Uterus (tissue), 2 donors: ENCODE measurements around the gene CCM2.
"Not testable (repeated sequence)": the region's sequence is repeated elsewhere in the genome, so short reads cannot be mapped to it uniquely, and the experiment has no call there.

Experiments used
- POLR2A ChIP-seq, 2 donors: fragments of 450-650 bp; IDR thresholded peaks; one replicate each; pipeline ENCODE4 v1.6.1; 2016; ENCODE audit warnings: antibody characterized with exemption in 2 of 2, mild to moderate bottlenecking in 1 of 2, moderate library complexity in 1 of 2
- TF ChIP-seq, protein P1 (sequence below), 4 experiments: fragments of 200-600 bp in 2 of 4; fragments of 450-650 bp in 2 of 4; sonication (generic) in 2 of 4; IDR thresholded peaks; one replicate each; pipeline ENCODE4 v1.5.1; 2016 to 2019; ENCODE audit warnings: antibody characterized with exemption in 4 of 4, mild to moderate bottlenecking in 2 of 4, moderate library complexity in 1 of 4

DNA sequence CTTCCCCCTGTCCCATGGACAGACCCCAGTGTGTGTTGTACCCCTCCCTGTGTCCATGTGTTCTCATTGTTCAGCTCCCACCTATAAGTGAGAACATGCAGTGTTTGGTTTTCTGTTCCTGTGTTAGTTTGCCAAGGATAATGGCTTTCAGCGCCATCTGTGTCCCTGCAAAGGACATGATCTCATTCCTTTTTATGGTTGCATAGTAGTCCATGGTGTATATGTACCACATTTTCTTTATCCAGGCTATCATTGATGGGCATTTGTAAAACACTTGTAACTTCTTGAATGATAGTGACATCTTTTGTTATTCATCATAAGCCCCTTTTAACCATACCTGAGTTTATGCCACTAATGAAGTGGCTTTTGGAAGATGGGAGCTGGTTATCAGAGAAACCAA, 114.3 kb downstream of the CCM2 start:
- TF ChIP-seq, protein P1, sequence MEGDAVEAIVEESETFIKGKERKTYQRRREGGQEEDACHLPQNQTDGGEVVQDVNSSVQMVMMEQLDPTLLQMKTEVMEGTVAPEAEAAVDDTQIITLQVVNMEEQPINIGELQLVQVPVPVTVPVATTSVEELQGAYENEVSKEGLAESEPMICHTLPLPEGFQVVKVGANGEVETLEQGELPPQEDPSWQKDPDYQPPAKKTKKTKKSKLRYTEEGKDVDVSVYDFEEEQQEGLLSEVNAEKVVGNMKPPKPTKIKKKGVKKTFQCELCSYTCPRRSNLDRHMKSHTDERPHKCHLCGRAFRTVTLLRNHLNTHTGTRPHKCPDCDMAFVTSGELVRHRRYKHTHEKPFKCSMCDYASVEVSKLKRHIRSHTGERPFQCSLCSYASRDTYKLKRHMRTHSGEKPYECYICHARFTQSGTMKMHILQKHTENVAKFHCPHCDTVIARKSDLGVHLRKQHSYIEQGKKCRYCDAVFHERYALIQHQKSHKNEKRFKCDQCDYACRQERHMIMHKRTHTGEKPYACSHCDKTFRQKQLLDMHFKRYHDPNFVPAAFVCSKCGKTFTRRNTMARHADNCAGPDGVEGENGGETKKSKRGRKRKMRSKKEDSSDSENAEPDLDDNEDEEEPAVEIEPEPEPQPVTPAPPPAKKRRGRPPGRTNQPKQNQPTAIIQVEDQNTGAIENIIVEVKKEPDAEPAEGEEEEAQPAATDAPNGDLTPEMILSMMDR (IDR thresholded peaks at IDR 0.05), result not testable (repeated sequence)
- TF ChIP-seq POLR2A (IDR thresholded peaks at IDR 0.05), result not testable (repeated sequence)
